Nephron progenitor cell (in vitro differentiated cells): ENCODE measurements around the gene SLC7A6OS.

Experiments used
- DNase-seq: peaks from one replicate; pipeline ENCODE4 v3.0.0; 2021
- H3K27ac Mint-ChIP-seq: 2 replicates; pipeline ENCODE4 v1.8.0; 2021; ENCODE audit warnings: mild to moderate bottlenecking, moderate library complexity, mixed read lengths
- H3K27me3 Mint-ChIP-seq: 2 replicates; pipeline ENCODE4 v1.8.0; 2021; ENCODE audit warnings: mild to moderate bottlenecking, low read depth, mixed read lengths; ENCODE audit not compliant: poor library complexity
- H3K36me3 Mint-ChIP-seq: 2 replicates; pipeline ENCODE4 v1.8.0; 2021; ENCODE audit warnings: low read depth, mixed read lengths
- H3K4me1 Mint-ChIP-seq: 2 replicates; pipeline ENCODE4 v1.8.0; 2021; ENCODE audit warnings: mixed read lengths
- H3K4me3 Mint-ChIP-seq: 2 replicates; pipeline ENCODE4 v1.8.0; 2021; ENCODE audit warnings: mild to moderate bottlenecking, moderate library complexity, mixed read lengths
- H3K9me3 Mint-ChIP-seq: 2 replicates; pipeline ENCODE4 v1.8.0; 2021; ENCODE audit warnings: mild to moderate bottlenecking, moderate library complexity, mixed read lengths
- TF ChIP-seq, protein P1 (sequence below): fragments of 200-600 bp; sonication (generic); IDR thresholded peaks from 2 replicates; pipeline ENCODE4 v1.5.0; 2021; ENCODE audit warnings: antibody characterized with exemption

Gene SLC7A6OS

GRCh38 chr16:68279726-68280558 lies 30.8 kb downstream of the SLC7A6OS start:
- H3K4me1 Mint-ChIP-seq, result peaks cover 51% of the 10 kb centered on the region
- H3K27ac Mint-ChIP-seq, result no peak overlapping the region
- H3K4me3 Mint-ChIP-seq, result no peak overlapping the region
- TF ChIP-seq, protein P1, sequence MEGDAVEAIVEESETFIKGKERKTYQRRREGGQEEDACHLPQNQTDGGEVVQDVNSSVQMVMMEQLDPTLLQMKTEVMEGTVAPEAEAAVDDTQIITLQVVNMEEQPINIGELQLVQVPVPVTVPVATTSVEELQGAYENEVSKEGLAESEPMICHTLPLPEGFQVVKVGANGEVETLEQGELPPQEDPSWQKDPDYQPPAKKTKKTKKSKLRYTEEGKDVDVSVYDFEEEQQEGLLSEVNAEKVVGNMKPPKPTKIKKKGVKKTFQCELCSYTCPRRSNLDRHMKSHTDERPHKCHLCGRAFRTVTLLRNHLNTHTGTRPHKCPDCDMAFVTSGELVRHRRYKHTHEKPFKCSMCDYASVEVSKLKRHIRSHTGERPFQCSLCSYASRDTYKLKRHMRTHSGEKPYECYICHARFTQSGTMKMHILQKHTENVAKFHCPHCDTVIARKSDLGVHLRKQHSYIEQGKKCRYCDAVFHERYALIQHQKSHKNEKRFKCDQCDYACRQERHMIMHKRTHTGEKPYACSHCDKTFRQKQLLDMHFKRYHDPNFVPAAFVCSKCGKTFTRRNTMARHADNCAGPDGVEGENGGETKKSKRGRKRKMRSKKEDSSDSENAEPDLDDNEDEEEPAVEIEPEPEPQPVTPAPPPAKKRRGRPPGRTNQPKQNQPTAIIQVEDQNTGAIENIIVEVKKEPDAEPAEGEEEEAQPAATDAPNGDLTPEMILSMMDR, result no peak
- peaks cover 28% of the 10 kb centered on the region for H3K36me3 Mint-ChIP-seq
- H3K27me3 Mint-ChIP-seq, result peaks cover 2% of the 10 kb centered on the region
- no peak for DNase-seq
- H3K9me3 Mint-ChIP-seq, result peaks cover 7% of the 10 kb centered on the region

DNA sequence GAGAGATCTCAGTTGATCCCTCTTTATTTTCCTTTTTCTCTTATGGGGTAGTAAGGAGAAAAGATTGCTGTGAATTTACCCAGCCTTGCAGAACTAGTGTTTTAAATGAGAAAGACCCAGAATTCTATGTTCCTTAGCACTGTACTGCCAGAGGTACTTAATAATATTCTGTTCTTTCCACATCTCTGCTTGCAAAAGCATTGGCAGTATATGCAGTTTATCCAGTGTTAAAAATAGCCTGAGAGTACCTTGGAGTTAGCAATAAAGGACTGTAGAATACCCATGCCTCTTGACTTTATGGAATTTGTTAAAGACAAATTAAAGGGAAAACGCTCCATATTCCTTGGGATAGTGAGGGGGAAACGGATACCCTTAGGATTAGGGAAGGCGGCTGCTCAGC lies 34.5 kb downstream of the SLC7A6OS start:
- peaks cover 33% of the 10 kb centered on the region for H3K36me3 Mint-ChIP-seq
- TF ChIP-seq, protein P1, result no peak
- no peak for DNase-seq
- H3K4me1 Mint-ChIP-seq, result peaks cover 21% of the 10 kb centered on the region
- no peaks in the 10 kb centered on the region for H3K27me3 Mint-ChIP-seq
- H3K27ac Mint-ChIP-seq, result peak overlapping the region; percentile 66
- no peak overlapping the region for H3K4me3 Mint-ChIP-seq
- H3K9me3 Mint-ChIP-seq, result peaks cover 7% of the 10 kb centered on the region

DNA sequence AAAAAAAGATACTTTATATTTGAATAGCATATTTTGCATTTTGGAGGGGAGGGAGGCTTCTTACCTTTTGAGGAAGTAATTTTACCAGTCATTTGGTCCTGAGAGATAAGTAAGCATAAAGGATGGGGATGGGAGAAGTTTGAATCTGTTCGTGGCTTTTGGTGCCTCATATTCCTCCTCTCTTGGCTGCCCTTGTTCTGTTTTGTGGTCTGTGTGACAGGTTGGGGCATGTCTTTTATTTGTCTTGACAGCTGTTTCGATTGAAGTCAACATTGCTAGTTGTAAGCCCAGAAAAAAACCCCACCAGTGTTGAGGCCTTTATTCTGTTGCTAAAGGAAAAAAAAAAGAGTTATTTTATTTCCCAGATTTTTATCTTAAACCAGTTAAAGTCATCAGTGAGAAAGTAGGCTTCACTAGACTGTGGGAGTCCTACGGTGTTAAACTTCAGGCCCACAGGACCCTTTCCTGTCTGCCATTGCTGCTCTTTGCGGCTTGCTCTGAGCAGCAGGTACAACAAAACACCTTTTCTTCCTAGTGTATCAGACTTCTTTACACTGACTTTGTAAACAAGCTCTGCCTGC lies 35.0 kb downstream of the SLC7A6OS start:
- Mint-ChIP-seq H3K27ac (peak overlapping the region; percentile 66), H3K4me3 (no peak overlapping the region), H3K36me3 (peaks cover 33% of the 10 kb centered on the region), H3K9me3 (peaks cover 7% of the 10 kb centered on the region), H3K27me3 (no peaks in the 10 kb centered on the region), H3K4me1 (peaks cover 17% of the 10 kb centered on the region)
- DNase-seq, result no peak
- TF ChIP-seq, protein P1, result no peak

DNA sequence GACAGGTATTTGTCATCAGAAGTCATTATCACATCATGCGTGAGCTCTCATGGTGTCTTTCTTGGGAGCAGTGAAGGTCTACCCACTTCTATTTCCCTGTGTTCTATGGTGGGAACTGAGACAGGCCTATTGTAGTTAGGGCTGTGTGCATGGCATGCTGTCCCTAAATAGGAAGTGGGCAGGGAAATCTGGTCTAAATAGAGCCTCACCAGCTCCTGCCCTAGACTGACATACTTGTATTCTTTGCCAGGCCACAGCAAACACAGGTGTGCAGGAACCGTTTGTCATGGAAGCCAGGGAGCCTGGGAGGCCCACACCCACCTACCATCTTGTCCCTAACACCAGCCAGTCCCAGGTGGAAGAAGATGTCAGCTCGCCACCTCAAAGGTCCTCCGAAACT lies 36.3 kb downstream of the SLC7A6OS start:
- TF ChIP-seq, protein P1, result no peak
- no peak overlapping the region for H3K4me3 Mint-ChIP-seq

DNA sequence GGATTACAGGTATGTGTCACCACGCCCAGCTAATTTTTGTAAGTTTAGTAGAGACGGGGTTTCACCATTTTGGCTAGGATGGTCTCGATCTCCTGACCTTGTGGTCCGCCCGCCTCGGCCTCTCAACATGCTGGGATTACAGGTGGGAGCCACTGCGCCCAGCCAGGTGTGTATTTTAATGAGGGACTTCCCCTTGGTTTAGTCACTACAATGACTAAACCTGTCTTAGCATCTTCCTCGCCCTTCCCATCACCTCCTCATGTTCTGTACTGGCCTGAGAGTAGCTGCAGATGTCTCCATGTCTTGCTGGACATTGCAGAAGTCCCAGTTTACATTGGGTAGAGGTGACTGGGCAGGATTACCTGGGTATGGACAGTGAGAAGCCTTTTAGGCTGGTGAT lies 36.9 kb downstream of the SLC7A6OS start:
- Mint-ChIP-seq H3K27ac (no peak overlapping the region), H3K36me3 (peaks cover 20% of the 10 kb centered on the region)
- DNase-seq, result no peak

More for the DNA sequence above, 36.3 kb downstream of the SLC7A6OS start:
- Mint-ChIP-seq H3K9me3 (peaks cover 3% of the 10 kb centered on the region), H3K4me1 (peaks cover 18% of the 10 kb centered on the region), H3K36me3 (peaks cover 25% of the 10 kb centered on the region), H3K27ac (no peak overlapping the region), H3K27me3 (no peaks in the 10 kb centered on the region)
- no peak for DNase-seq

More for the DNA sequence above, 36.9 kb downstream of the SLC7A6OS start:
- Mint-ChIP-seq H3K4me1 (peaks cover 24% of the 10 kb centered on the region), H3K4me3 (no peak overlapping the region), H3K27me3 (no peaks in the 10 kb centered on the region), H3K9me3 (no peaks in the 10 kb centered on the region)
- TF ChIP-seq, protein P1, result no peak
